Calu3 (cell line): ENCODE results near the gene CBX7. TPM values are rescaled to one million over a fixed set of nuclear protein-coding genes. Genes with fewer than 3 reads are reported as not detected.

Source experiments
- BruUV-seq: library from RNA; stranded (reverse); fragments of 400-500 nt; replicated peaks from 2 replicates; lab custom pipeline; 2021; lab: Mats Ljungman, UMichigan
- CTCF ChIA-PET: fragments of 300-600 bp; sonication (Branson Sonifier 250); formaldehyde crosslinking; loops from one replicate; lab custom pipeline; 2022; ENCODE audit warnings: antibody characterized with exemption; lab: Charles Lee
- DNase-seq: peaks from one replicate; pipeline ENCODE4 v3.0.0; 2022
- H3K27ac Mint-ChIP-seq: one replicate; pipeline ENCODE4 v1.8.0; 2022; ENCODE audit warnings: mixed read lengths; ENCODE audit not compliant: unreplicated experiment
- H3K27me3 Mint-ChIP-seq: one replicate; pipeline ENCODE4 v1.8.0; 2022; ENCODE audit warnings: mixed read lengths; ENCODE audit not compliant: unreplicated experiment
- H3K36me3 Mint-ChIP-seq: one replicate; pipeline ENCODE4 v1.8.0; 2022; ENCODE audit warnings: mild to moderate bottlenecking, moderate library complexity, mixed read lengths; ENCODE audit not compliant: insufficient read depth, unreplicated experiment
- H3K4me1 Mint-ChIP-seq: one replicate; pipeline ENCODE4 v1.8.0; 2022; ENCODE audit warnings: mild to moderate bottlenecking, low read depth, mixed read lengths; ENCODE audit not compliant: unreplicated experiment
- H3K4me3 Mint-ChIP-seq: one replicate; pipeline ENCODE4 v1.8.0; 2022; ENCODE audit warnings: mild to moderate bottlenecking, low read depth, moderate library complexity, mixed read lengths; ENCODE audit not compliant: unreplicated experiment
- H3K9me3 Mint-ChIP-seq: one replicate; pipeline ENCODE4 v1.8.0; 2022; ENCODE audit warnings: low read depth, mixed read lengths; ENCODE audit not compliant: unreplicated experiment
- intact Hi-C: fragments of 100-400 bp; cut with micrococcal nuclease; formaldehyde crosslinking; loops from one replicate; pipeline ENCODE4 v1.10.0; 2022; ENCODE audit not compliant: unreplicated experiment
- total RNA-seq: library from RNA; stranded (reverse); gene quantifications from 2 replicates; pipeline ENCODE4 v1.2.3, GENCODE V29; 2022
- TF ChIP-seq, protein P1 (sequence below): fragments of 200-600 bp; IDR thresholded peaks from one replicate; pipeline ENCODE4 v1.8.0; 2022; ENCODE audit warnings: antibody characterized with exemption; ENCODE audit not compliant: unreplicated experiment

CBX7 gene
- total RNA-seq, 1 experiment from 2014 or later, result 10.5 TPM

DNA sequence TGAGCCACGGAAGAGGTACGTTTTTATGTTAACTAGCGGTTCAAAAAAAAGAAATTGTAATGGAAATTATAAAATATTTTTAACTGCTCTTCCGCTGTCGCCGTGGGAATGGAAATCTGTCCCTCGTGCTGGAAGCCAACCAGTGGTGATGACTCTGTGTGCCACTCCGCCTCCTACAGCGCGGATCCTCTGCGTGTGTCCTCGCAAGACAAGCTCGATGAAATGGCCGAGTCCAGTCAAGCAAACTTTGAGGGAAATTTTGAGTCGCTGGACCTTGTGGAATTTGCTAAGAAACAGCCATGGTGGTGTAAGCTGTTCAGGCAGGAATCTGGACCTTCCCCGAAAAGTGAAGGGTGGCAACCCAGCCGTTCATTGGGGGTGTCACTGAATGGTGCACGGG is 2.9 kb upstream of the CBX7 start:
- no peak overlapping the region for H3K27ac Mint-ChIP-seq
- H3K4me1 Mint-ChIP-seq, result peaks cover 12% of the 10 kb centered on the region
- TF ChIP-seq, protein P1, sequence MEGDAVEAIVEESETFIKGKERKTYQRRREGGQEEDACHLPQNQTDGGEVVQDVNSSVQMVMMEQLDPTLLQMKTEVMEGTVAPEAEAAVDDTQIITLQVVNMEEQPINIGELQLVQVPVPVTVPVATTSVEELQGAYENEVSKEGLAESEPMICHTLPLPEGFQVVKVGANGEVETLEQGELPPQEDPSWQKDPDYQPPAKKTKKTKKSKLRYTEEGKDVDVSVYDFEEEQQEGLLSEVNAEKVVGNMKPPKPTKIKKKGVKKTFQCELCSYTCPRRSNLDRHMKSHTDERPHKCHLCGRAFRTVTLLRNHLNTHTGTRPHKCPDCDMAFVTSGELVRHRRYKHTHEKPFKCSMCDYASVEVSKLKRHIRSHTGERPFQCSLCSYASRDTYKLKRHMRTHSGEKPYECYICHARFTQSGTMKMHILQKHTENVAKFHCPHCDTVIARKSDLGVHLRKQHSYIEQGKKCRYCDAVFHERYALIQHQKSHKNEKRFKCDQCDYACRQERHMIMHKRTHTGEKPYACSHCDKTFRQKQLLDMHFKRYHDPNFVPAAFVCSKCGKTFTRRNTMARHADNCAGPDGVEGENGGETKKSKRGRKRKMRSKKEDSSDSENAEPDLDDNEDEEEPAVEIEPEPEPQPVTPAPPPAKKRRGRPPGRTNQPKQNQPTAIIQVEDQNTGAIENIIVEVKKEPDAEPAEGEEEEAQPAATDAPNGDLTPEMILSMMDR, result no peak
- intact Hi-C loops, result no loop called here
- DNase-seq, result no peak
- no peak overlapping the region for H3K4me3 Mint-ChIP-seq
- BruUV-seq, result no TSS peak
- no peaks in the 10 kb centered on the region for H3K9me3 Mint-ChIP-seq
- H3K27me3 Mint-ChIP-seq, result peaks cover 52% of the 10 kb centered on the region
- H3K36me3 Mint-ChIP-seq, result peaks cover 23% of the 10 kb centered on the region
- CTCF ChIA-PET, result no interaction called here

DNA sequence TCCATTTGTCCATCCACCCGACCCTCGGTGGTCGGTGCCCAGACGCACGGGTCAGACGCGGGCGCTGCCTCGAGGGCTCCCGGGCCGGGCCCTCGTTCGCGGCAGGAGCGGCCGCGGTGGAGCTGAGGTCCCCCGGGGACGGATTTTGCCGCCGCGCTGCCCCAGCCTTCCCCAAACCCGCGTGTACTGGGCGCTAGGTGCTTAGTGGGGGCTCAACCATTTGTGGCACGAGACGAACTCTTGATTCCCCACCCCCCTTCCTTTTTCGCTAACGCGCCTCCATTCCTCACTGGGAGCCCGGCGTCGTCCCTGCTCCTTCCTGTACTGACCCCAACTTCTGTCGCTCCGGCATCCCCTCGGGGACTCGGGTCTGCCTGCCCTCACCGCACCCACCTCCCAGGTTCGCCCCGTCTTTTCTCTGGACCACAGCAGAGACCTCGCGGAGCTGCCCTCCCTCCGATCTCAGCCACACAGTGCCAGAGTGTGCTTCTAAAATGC is 789 bp upstream of the CBX7 start:
- intact Hi-C loops, result no loop called here
- TF ChIP-seq, protein P1, result no peak
- Mint-ChIP-seq H3K4me1 (peaks cover 12% of the 10 kb centered on the region), H3K9me3 (no peaks in the 10 kb centered on the region), H3K27ac (peak overlapping the region; percentile 60), H3K36me3 (peaks cover 23% of the 10 kb centered on the region), H3K4me3 (peak overlapping the region; percentile 77), H3K27me3 (peaks cover 52% of the 10 kb centered on the region)
- CTCF ChIA-PET, result interaction anchor here (1.4 kb wide), 1 partner anchor 88 kb away, joined by 4 read pairs; no protein-coding TSS in a partner anchor
- BruUV-seq, result no TSS peak
- DNase-seq, result no peak

DNA sequence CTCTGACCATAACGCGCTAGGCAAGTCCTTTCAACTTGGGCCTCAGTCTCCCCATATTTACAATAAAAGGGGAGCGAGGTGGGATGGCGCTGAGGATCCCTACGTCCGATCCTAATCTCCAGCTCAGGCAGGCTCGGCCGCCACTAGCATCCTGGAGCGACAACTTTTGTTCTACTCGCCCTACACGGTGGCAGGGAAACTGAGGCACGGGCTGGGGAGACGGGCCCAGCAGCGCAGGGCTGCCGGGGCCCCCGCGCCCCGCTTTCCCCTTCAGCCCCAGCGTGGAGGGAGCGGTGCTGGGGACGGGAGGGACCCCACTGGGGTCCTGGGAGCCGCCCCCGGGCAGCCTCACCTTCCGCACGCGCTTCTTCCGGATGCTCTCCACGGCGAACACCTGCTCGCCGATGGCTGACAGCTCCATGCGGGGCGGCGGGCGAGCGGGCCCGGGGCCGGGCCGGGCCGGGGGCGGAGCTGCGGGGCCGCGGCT is 413 bp downstream of the CBX7 start:
- no TSS peak for BruUV-seq
- DNase-seq, result no peak
- H3K27me3 Mint-ChIP-seq, result peaks cover 42% of the 10 kb centered on the region
- H3K4me1 Mint-ChIP-seq, result peaks cover 12% of the 10 kb centered on the region
- peaks cover 23% of the 10 kb centered on the region for H3K36me3 Mint-ChIP-seq
- intact Hi-C loops, result no loop called here
- no peak overlapping the region for H3K27ac Mint-ChIP-seq
- peak overlapping the region; percentile 77 for H3K4me3 Mint-ChIP-seq
- CTCF ChIA-PET, result interaction anchor here (1.4 kb wide), 1 partner anchor 89 kb away, joined by 4 read pairs; no protein-coding TSS in a partner anchor
- no peaks in the 10 kb centered on the region for H3K9me3 Mint-ChIP-seq
- TF ChIP-seq, protein P1, result no peak

DNA sequence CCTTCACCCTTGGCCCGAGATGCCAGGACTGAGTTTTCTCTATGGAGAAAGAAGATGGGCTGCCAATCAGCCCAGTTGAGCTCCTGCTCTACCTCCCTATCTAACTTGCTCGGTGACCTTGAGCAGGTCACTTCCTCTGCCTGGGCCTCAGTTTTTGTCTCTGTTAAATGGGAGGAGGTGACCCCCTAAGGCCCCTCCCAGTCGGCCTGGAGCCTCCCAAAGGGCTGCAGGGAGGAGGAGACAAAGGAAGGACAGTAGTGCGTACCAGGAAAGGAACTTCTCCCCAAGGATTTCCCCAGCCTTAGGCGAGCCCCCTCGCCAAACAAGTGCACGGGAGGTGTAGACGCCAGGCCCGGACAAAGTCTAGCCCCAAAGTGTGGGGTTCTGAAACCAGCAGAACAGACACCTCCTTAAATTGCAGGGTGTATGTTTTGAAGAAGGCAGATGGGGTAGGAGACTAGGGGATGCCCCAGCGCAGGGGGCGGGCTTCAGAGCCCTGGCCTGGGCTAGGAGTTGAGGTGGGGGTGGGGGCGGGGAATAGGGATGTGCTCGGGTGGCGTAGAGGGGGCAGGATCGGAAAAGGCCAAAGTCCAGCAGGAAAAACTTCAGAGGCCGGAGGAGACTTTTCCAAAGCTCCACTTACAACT is 1.0 kb downstream of the CBX7 start:
- no peaks in the 10 kb centered on the region for H3K9me3 Mint-ChIP-seq
- no peak overlapping the region for H3K27ac Mint-ChIP-seq
- no TSS peak for BruUV-seq
- DNase-seq, result no peak
- intact Hi-C loops, result no loop called here
- peak overlapping the region; percentile 77 for H3K4me3 Mint-ChIP-seq
- peaks cover 12% of the 10 kb centered on the region for H3K4me1 Mint-ChIP-seq
- TF ChIP-seq, protein P1, result no peak
- H3K36me3 Mint-ChIP-seq, result peaks cover 23% of the 10 kb centered on the region
- CTCF ChIA-PET, result interaction anchor here (0.7 to 1.1 kb wide), 2 partner anchors 16 to 383 kb away, joined by 3 read pairs; no protein-coding TSS in a partner anchor
- peaks cover 36% of the 10 kb centered on the region for H3K27me3 Mint-ChIP-seq
